Subcutaneous adipose tissue (tissue), 4 donors: Measurements from ENCODE around the gene TFDP2. TPM values are rescaled to one million over a fixed set of nuclear protein-coding genes. Genes with fewer than 3 reads are reported as not detected.

Experiments used
- CTCF ChIP-seq: fragments of 450-650 bp; IDR thresholded peaks from one replicate; pipeline ENCODE4 v1.5.1; 2016; ENCODE audit warnings: low read depth, mild to moderate bottlenecking, control low read depth, antibody characterized with exemption, moderate library complexity
- total RNA-seq, 4 donors: library from RNA; depleted of rRNA; stranded (reverse); fragments of >200 nt; gene quantifications; one replicate each; pipeline ENCODE4 v1.1.0, GENCODE V29; 2016

Gene TFDP2
- total RNA-seq, 4 donors from 2014 or later: 56.4 to 238 (median 87.4) TPM

GRCh38 chr3:141992512-141992911 lies 156.8 kb downstream of the TFDP2 start:
- no peak for TF ChIP-seq CTCF

GRCh38 chr3:141986548-141987107 lies 162.7 kb downstream of the TFDP2 start:
- TF ChIP-seq CTCF: no peak

- no peak for TF ChIP-seq CTCF
Observed at GRCh38 chr3:141981084-141981483, 168.3 kb downstream of the TFDP2 start.

GRCh38 chr3:141979050-141979671 lies 170.2 kb downstream of the TFDP2 start:
- no peak for TF ChIP-seq CTCF

- TF ChIP-seq CTCF: no peak
Observed at GRCh38 chr3:141972399-141972798, 176.9 kb downstream of the TFDP2 start.

- no peak for TF ChIP-seq CTCF
Observed at GRCh38 chr3:141971571-141971970, 177.8 kb downstream of the TFDP2 start.

- no peak for TF ChIP-seq CTCF
Observed at GRCh38 chr3:141969711-141970110, 179.6 kb downstream of the TFDP2 start.
